HG02938 (cell line): ENCODE measurements around the gene ARHGAP15.

ENCODE experiments used
- ATAC-seq: cut with Tn5 transposase; IDR thresholded peaks from one replicate; pipeline ENCODE4 v1.9.1; 2021; ENCODE audit warnings: mild to moderate bottlenecking, moderate library complexity; ENCODE audit not compliant: unreplicated experiment

The ARHGAP15 gene

DNA sequence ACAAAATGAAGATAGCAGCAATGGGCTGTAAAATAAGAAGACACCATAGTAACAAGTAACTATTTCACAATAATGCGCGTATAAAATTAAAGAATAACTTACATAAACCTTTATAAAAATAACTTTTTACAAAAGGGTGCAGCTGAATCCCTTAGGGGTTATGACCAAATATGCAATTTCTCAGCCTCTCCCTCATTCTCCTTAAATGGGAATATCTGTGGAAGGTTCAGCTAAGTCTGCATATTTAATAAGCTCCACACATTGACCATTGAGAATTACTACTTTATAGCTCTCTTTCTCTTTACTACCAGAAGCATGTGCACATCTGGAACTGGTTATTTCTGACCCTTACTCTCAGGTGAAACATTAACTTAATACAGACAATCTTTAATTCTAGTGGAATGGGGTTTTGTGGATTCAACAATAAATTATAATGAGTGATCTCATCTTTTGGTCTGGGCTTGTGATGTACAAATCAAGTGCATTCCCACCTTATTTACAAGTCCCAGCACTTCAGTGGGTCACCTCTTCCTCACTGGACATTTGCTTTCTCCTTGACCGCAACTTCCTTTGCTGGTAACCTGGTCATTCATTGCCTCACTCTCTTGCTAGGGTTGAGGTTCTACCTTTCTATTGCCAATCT, 15.7 kb downstream of the ARHGAP15 start:
- ATAC-seq = no peak

- ATAC-seq = no peak
Measured at GRCh38 chr2:143146366-143146765, 17.1 kb downstream of the ARHGAP15 start.

DNA sequence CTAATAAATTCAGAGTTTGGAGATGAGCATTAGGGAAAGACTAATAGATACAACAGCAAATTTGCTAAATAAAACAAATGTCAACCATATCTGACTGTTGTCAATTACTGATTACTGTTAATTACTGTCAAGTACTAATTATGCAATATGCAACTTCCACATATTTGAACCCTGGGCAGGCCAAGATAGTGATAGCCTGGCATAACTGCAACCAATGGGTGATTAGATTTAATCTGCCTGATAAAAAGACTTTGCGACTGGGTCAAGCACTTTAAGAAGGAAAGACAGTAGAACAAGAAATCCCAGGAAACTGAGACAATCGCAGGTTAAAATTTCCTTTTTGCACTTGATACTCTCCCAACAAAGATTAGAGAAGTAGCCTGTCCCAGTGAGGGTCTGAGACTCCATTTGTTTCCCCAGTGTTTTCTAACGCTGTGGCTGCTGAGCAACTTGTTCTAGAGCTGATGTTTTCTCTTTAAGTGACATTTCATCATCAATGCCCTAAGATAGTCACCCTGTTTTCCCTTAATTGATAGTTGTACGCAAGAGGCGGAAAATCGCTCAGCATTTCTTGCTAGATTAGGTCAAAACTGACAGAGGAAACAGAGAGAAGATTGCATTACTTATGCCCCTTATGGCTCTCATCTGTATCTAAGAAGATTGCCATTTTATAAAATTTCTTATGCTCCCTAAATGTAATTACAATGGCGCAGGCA, 17.8 kb downstream of the ARHGAP15 start:
- no peak for ATAC-seq

DNA sequence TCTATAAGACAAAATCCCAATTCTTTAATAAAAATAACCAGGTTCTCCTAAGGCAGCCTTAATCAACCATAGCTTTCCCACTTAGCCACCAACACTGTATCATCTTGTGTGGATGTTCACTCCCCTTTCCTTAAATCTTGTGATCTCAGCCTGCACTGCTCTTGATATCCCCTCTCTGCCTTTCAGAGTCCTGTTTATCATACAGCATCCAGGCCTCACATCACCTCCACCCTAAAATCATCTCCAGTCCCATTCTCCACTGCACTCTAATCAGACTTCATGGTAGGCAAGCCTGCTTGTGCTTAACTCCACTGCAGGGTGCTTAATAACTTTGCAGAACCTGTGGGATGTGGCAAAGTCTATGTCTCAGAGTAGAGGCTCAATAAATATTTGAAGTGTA, 18.8 kb downstream of the ARHGAP15 start:
- ATAC-seq = no peak

DNA sequence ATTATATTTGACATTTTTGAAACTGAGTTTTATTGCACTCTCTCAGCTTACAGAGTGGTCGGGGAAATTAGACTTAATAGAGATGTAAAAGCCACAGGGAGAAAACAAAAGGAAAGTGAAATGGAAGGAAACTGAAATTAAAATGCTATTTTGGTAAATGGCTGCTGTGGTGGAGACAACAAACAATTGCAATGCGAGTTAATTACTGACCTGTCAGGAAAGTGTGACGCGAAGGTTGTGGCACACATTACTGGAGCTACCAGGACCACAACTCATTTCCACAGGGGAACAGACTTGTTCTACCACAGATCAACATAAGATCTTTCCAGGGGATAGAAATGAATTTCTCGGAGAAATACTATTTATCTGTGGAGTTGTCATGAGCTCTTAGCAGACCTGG, 19.5 kb downstream of the ARHGAP15 start:
- peak; percentile 79 for ATAC-seq

DNA sequence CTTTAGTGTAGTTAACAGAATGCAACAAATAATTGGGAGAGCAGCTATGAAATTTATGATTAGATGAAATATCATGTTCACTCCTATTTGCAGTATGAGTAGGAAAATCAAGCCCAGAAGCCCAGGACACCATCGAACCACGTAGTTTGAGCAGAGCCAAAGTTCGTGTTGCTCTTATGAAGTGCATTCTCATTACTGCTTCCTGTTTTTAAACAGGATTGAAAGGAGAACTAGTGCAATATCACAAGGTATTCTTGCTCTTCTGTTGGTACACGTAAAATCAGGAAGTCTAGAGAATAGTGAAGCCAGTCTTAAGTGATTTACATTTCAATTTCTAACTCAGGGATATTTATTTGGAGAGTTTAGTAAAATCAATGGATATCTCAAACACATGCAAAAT, 21.1 kb downstream of the ARHGAP15 start:
- peak; percentile 43 for ATAC-seq

- ATAC-seq = no peak
Measured at GRCh38 chr2:143151111-143151752, 22.0 kb downstream of the ARHGAP15 start.

GRCh38 chr2:143152219-143152618, 23.0 kb downstream of the ARHGAP15 start:
- ATAC-seq = no peak

DNA sequence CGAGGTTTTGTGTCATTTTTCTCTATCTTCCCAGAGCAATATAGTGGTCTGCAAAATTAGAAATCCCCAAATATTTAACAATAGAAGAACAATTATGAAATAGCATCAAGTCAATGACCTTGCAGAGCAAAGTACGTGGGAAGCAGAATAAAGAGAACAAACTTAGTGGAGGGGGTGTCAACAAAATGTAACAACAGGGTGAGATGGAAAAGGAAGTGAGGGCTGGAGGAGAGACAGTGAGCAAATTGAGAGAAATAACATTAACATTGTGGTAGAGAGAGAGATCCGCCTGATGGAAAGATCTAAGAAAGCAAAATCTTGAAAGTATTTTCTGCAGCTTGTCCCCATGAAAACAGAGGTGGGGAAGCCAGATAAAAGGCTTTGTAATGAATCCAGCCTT, 23.4 kb downstream of the ARHGAP15 start:
- no peak for ATAC-seq

GRCh38 chr2:143155661-143156060, 26.4 kb downstream of the ARHGAP15 start:
- no peak for ATAC-seq

DNA sequence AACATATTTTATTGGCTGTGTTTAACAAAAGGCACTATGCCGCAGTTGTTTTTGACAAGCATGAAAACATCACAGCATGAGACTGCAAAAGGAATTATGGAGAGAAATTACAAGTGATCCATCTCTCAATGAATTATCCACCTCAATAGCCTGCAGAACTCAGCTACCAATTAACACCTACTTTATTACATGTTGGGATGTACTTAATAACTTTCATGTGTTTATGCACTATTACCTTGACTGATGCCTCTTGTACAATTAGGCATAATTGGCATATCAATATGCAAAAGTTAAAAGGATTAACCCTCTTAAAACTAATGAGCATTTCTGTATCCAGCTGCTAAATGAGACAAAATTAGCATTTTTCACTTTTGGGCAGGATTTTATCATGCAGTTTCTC, 27.8 kb downstream of the ARHGAP15 start:
- ATAC-seq = no peak

DNA sequence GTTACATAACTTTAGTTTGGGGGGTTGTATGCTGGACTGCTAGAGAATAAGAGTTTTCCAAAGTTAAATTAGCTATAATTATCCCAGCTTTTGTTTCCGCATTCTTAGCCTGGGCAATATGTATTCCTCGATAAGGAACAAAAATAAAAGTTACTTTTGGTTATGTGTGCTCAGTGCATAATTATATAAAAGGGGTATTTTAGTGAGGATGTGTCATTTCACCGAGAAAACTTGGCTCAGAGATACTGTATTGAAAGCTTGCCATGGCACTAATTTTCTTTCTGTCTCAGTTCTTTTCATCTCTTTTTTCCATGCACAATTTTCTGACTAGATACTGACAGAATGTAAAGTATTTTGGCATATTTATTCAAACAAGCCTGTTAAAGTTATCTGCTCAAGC, 28.2 kb downstream of the ARHGAP15 start:
- no peak for ATAC-seq

- ATAC-seq = no peak
Measured at GRCh38 chr2:143158098-143158497, 28.9 kb downstream of the ARHGAP15 start.

DNA sequence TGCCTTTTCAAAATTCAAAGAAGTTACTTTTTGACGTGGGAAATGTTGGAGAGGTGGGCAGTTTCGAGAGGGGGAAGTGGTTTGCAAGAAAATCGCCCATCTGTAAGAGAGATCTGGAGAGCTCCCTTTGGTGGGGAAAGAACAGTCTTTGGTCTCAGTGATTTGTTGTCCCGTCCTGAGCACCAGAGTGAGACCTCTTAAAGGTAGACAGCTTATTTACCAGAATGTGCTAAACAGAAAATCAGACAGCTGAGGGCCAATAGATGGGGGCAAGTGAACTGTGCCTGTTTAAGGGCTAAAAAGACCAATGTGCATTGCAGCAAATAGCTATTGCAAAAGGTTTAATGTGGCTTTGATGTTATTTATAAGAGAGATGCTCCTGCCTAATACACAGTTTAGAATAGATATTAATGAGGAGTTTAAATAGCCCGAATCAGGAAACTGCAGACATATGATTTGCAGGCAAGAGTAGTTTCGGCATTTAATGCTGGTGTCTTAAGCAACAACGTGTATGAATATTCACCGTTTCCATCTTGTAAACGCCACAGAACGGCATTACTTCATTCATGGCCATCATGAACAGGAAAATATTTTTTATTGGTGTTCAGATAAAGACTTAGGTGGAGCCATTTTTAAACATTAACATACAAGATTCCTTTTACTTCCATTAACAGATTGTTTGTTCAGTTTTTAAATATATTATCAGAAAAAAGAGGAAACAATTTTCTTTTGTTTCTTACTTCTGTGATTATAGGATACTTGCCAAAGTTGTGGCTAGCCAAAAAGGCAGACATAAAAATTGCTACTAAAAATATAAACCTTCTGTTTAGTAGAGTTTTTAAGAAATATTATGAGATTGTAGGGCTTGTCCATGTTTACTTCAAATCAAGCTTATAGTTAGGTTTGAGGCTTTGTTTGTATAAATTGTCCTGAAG, 29.6 kb downstream of the ARHGAP15 start:
- no peak for ATAC-seq

GRCh38 chr2:143159486-143159840, 30.2 kb downstream of the ARHGAP15 start:
- ATAC-seq = no peak

DNA sequence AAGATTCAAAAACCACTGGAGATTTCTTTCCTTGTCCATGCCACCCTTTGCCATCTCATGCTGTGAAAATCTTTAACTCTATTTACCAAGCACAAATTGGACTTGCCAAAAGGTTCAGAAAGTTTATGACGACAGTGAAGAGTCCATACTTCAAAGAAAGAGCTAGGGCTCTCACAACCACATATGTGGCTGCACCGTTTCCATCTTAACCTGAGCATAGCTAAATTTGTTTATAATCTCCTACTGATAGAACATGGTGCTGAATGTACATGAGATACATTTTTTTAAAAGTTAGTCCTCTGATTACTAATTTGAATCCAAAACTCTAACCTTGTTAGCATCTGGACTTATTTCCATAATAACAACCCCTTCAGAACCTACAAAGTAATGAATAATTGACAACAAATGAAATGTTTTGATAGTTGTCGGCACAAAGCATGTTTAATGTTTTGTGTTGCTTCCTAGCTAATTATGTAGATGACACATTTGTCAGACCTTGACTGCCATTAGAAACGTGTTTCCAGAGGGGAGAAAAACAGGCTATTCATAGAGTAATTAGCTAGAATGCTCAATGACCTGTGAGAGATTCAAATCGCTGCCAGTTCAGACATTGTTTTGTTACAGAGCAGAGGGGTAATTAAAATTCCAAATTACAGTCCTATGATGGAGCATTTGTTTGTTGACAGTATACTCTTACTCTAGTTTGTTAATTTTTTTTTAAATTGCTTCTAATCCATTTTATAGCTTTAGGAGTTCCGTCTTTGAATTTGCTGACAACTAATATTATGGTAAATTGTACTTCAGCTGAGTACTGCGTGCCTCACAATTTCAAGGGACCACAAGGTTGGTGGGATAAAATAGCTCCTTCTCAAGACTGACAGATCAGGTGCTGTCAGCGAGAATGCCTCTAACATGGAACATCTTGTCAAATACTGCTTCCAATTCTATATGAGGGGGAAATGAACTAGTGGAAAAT, 31.8 kb downstream of the ARHGAP15 start:
- ATAC-seq = no peak

- ATAC-seq = peak; percentile 74
Measured at GRCh38 chr2:143162123-143162837, 33.1 kb downstream of the ARHGAP15 start.

GRCh38 chr2:143162997-143163396, 33.8 kb downstream of the ARHGAP15 start:
- no peak for ATAC-seq

GRCh38 chr2:143163499-143163898, 34.3 kb downstream of the ARHGAP15 start:
- ATAC-seq = no peak
